H1 (cell line): Measurements from ENCODE around the gene UNC13C. TPM values are rescaled to one million over a fixed set of nuclear protein-coding genes. Genes with fewer than 3 reads are reported as not detected.

Experiments
- CREB1 ChIP-seq: IDR thresholded peaks from 2 replicates; pipeline ENCODE4 v1.6.1; 2012; ENCODE audit warnings: inconsistent platforms
- EP300 ChIP-seq, 2 experiments: IDR thresholded peaks; 1 replicate in 1 of 2; 2 replicates in 1 of 2; pipeline ENCODE4 v1.6.1; 2011 to 2012; ENCODE audit warnings: low read depth in 2 of 2, low read length in 2 of 2, mild to moderate bottlenecking in 2 of 2, borderline replicate concordance in 1 of 2, inconsistent platforms in 1 of 2, moderate library complexity in 1 of 2
- JUND ChIP-seq: IDR thresholded peaks from 2 replicates; pipeline ENCODE4 v1.6.1; 2011; ENCODE audit warnings: mild to moderate bottlenecking, improper control_type of control experiment, low read length
- POLR2AphosphoS5 ChIP-seq: IDR thresholded peaks from 2 replicates; pipeline ENCODE4 v1.6.1; 2011; ENCODE audit warnings: low read depth, low read length
- SUZ12 ChIP-seq: fragments of 200-600 bp; sonication (generic); IDR thresholded peaks from 2 replicates; pipeline ENCODE4 v1.6.1; 2012; ENCODE audit warnings: mild to moderate bottlenecking, inconsistent platforms, low read length, moderate library complexity, mixed read lengths
- ZNF274 ChIP-seq: IDR thresholded peaks from 2 replicates; pipeline ENCODE4 v1.7.0; 2012; ENCODE audit warnings: low read length, borderline replicate concordance; ENCODE audit errors: extremely low read depth
- polyA plus RNA-seq, 7 experiments: library from polyadenylated mRNA; depleted of rRNA in 3 of 7; stranded (reverse) in 5 of 7; unstranded in 2 of 7; fragments of >200 nt in 5 of 7; fragments of 200-250 nt in 2 of 7; gene quantifications; 1 replicate in 5 of 7; 2 replicates in 1 of 7; 4 replicates in 1 of 7; pipeline versions ENCODE4 v1.2.1 to v1.2.3, GENCODE V29; 2011 to 2013; ENCODE audit warnings: missing spikeins in 2 of 7, mixed read lengths in 2 of 7
- total RNA-seq: library from RNA; stranded (reverse); fragmentation: NEBNext Ultra II Directional; extraction: Animal tissue kit (Norgen Biotek cat#: 25700); gene quantifications from 2 replicates; pipeline ENCODE4 v1.2.1, GENCODE V29; 2021
- TF ChIP-seq, protein P1 (sequence below): fragments of 300-600 bp; sonication (generic); IDR thresholded peaks from 2 replicates; pipeline ENCODE4 v1.7.1; 2012; ENCODE audit warnings: low read length, moderate library complexity, mild to moderate bottlenecking, inconsistent platforms; ENCODE audit not compliant: insufficient replicate concordance

The UNC13C gene
- total and polyA plus RNA-seq, 2 of the 8 experiments (the other 6 are each of a cell fraction or from before 2014, with no cell fraction given), result 0.02 to 0.13 TPM

DNA sequence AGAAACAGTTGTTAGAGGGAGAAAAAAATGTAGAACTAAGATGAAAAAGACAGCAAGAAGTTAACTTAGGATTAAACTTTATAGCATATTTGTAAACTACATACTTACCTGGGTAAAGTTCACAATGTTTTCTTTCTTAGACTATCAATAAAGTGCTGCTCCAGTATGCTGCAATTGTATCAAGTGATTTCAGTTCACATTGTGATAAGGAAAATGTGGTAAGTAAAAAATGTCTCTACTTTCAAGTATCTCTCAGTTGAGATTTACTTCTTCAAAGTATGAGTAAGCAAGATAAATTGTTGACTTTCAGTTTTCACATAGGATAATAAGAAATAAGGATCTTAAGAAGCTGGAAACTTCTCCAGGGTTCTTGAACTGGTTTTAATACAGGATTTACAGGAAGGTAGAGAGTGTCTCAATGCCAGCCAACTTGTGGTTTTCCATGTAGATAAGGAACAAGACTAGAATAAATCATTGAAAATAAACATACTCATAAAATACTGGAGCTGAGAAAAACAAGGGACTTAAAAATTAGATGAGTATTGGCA, 528.8 kb downstream of the UNC13C start (continued):
- TF ChIP-seq, protein P1, sequence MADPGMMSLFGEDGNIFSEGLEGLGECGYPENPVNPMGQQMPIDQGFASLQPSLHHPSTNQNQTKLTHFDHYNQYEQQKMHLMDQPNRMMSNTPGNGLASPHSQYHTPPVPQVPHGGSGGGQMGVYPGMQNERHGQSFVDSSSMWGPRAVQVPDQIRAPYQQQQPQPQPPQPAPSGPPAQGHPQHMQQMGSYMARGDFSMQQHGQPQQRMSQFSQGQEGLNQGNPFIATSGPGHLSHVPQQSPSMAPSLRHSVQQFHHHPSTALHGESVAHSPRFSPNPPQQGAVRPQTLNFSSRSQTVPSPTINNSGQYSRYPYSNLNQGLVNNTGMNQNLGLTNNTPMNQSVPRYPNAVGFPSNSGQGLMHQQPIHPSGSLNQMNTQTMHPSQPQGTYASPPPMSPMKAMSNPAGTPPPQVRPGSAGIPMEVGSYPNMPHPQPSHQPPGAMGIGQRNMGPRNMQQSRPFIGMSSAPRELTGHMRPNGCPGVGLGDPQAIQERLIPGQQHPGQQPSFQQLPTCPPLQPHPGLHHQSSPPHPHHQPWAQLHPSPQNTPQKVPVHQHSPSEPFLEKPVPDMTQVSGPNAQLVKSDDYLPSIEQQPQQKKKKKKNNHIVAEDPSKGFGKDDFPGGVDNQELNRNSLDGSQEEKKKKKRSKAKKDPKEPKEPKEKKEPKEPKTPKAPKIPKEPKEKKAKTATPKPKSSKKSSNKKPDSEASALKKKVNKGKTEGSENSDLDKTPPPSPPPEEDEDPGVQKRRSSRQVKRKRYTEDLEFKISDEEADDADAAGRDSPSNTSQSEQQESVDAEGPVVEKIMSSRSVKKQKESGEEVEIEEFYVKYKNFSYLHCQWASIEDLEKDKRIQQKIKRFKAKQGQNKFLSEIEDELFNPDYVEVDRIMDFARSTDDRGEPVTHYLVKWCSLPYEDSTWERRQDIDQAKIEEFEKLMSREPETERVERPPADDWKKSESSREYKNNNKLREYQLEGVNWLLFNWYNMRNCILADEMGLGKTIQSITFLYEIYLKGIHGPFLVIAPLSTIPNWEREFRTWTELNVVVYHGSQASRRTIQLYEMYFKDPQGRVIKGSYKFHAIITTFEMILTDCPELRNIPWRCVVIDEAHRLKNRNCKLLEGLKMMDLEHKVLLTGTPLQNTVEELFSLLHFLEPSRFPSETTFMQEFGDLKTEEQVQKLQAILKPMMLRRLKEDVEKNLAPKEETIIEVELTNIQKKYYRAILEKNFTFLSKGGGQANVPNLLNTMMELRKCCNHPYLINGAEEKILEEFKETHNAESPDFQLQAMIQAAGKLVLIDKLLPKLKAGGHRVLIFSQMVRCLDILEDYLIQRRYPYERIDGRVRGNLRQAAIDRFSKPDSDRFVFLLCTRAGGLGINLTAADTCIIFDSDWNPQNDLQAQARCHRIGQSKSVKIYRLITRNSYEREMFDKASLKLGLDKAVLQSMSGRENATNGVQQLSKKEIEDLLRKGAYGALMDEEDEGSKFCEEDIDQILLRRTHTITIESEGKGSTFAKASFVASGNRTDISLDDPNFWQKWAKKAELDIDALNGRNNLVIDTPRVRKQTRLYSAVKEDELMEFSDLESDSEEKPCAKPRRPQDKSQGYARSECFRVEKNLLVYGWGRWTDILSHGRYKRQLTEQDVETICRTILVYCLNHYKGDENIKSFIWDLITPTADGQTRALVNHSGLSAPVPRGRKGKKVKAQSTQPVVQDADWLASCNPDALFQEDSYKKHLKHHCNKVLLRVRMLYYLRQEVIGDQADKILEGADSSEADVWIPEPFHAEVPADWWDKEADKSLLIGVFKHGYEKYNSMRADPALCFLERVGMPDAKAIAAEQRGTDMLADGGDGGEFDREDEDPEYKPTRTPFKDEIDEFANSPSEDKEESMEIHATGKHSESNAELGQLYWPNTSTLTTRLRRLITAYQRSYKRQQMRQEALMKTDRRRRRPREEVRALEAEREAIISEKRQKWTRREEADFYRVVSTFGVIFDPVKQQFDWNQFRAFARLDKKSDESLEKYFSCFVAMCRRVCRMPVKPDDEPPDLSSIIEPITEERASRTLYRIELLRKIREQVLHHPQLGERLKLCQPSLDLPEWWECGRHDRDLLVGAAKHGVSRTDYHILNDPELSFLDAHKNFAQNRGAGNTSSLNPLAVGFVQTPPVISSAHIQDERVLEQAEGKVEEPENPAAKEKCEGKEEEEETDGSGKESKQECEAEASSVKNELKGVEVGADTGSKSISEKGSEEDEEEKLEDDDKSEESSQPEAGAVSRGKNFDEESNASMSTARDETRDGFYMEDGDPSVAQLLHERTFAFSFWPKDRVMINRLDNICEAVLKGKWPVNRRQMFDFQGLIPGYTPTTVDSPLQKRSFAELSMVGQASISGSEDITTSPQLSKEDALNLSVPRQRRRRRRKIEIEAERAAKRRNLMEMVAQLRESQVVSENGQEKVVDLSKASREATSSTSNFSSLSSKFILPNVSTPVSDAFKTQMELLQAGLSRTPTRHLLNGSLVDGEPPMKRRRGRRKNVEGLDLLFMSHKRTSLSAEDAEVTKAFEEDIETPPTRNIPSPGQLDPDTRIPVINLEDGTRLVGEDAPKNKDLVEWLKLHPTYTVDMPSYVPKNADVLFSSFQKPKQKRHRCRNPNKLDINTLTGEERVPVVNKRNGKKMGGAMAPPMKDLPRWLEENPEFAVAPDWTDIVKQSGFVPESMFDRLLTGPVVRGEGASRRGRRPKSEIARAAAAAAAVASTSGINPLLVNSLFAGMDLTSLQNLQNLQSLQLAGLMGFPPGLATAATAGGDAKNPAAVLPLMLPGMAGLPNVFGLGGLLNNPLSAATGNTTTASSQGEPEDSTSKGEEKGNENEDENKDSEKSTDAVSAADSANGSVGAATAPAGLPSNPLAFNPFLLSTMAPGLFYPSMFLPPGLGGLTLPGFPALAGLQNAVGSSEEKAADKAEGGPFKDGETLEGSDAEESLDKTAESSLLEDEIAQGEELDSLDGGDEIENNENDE, result no peak
- TF ChIP-seq CREB1 (no peak), POLR2AphosphoS5 (no peak), SUZ12 (no peak), JUND (no peak), EP300 (IDR thresholded peaks at IDR 0.05; ENCODE audit: borderline replicate concordance in 1 of 2, low read depth in 2 of 2, low read length in 2 of 2) (no peak), ZNF274 (no peak)
